HG03432 (cell line): ENCODE data around the gene PMEL.
A peak's percentile ranks its signal among the peaks of the same experiment; 100 is the strongest.
"Not testable (repeated sequence)": the region's sequence is repeated elsewhere in the genome, so short reads cannot be mapped to it uniquely, and the experiment has no call there.

Experiments
- ATAC-seq: cut with Tn5 transposase; IDR thresholded peaks from one replicate; pipeline ENCODE4 v1.9.1; 2021; ENCODE audit warnings: mild to moderate bottlenecking, moderate library complexity; ENCODE audit not compliant: unreplicated experiment

PMEL gene

GRCh38 chr12:55925870-55926737 lies 39.7 kb downstream of the PMEL start:
- peak; percentile 11 for ATAC-seq

GRCh38 chr12:55925371-55925770 lies 40.5 kb downstream of the PMEL start:
- ATAC-seq, result no peak

DNA sequence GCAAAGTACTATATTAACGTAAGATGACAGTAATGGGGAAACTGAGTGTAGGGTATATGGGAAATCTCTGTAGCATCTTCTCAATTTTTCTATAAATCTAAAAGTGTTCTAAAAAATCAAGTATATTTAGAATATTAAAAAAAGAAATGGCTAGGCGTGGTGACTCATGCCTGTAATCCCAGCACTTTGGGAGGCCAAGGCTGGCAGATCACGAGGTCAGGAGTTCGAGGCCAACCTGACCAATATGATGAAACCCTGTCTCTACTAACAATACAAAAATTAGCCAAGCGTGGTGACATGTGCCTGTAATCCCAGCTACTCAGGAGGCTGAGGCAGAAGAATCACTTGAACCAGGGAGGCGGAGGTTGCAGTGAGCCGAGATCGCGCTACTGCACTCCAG lies 42.2 kb downstream of the PMEL start:
- ATAC-seq, result not testable (repeated sequence)

DNA sequence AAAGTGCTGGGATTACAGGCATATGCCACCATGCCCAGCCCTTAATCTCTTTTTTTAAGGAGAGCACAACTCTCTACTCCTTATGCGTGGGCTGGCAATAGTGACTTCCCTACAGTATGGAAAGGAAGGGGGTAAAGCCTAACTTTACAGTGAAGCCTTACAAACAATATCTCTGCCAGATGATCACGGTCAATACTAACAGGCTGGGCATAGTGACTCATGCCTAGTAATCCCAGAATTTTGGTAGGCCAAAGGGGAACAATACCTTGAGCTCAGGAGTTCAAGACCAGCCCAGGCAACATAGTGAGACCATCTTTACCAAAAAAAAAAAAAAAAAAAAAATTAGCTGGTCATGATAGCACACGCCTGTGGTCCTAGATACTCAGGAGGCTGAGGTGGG lies 43.7 kb downstream of the PMEL start:
- ATAC-seq, result no peak

GRCh38 chr12:55919032-55919431 lies 46.8 kb downstream of the PMEL start:
- ATAC-seq, result not testable (repeated sequence)

DNA sequence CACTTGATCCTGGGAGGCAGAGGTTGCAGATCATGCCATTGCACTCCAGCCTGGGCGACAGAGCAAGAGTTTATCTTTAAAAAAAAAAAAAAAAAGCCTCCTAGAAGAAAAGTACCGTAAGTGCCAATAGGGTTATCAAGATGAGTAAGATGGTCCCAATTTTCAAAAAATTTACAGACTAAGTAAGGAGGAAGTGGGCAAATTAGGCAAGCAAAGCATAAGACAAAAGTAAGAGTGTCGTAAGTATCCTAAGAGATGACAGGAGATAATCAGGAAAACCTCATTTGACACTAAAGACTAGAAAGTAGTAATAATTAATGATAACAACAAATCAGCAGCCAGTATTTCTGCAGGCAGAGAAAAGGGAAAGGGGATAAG lies 50.4 kb downstream of the PMEL start:
- ATAC-seq, result no peak

- ATAC-seq, result no peak
These were observed 52.9 kb downstream of the PMEL start for GRCh38 chr12:55912908-55913307.

DNA sequence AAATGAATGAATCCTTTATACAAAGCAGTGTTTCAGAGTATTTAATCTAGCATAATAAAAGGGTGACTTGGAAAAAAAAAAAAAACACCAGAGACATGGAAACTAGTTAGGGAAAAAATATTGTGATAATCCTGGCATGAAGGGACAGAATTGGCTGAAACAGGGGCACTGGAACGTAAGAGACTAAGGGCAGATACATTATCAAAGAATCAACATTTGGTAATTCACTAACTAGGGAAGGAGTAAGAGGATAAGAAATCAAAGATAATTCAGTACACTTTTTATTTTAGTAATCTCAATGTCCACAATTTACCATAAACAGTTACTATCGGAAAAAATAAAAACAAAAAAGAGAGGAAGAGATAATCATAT lies 56.3 kb downstream of the PMEL start:
- no peak for ATAC-seq

GRCh38 chr12:55908726-55909512 lies 56.9 kb downstream of the PMEL start:
- no peak for ATAC-seq

- no peak for ATAC-seq
These were observed 59.8 kb downstream of the PMEL start for GRCh38 chr12:55906056-55906455.
